ENCODE measurements around the gene PMEL.

DNA sequence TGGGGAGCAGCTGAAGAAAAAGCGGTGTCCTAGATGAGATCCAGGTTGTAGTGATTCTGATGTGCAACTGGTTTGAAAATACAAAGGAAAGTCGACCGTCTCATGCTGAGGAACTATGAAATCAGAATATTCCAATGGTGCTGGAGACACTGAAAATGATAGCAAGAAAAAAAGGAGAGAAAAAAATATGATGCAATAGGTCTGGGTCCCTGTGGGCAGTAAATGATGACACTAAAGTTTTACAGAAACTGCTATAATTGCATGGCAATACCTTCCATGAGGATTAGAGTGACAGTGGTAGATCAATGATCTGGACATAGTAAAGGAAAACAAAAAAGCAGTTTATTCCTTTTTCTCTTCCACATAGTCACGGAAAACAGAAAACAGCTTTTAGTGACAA, 40.5 kb downstream of the PMEL start:
- no peak for TF ChIP-seq ZNF696 (CRISPR knock-in tag; conservative IDR thresholded peaks at IDR 0.05)
- TF ChIP-seq, protein P1, sequence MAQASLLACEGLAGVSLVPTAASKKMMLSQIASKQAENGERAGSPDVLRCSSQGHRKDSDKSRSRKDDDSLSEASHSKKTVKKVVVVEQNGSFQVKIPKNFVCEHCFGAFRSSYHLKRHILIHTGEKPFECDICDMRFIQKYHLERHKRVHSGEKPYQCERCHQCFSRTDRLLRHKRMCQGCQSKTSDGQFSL (CRISPR knock-in tag; IDR thresholded peaks at IDR 0.05): no peak
- TF ChIP-seq, protein P1 (tag; IDR thresholded peaks at IDR 0.05): no peak
- no peak for TF ChIP-seq SMC3 (conservative IDR thresholded peaks at IDR 0.05; ENCODE audit: insufficient read depth, low read depth, low read length)
- TF ChIP-seq ZNF584 (CRISPR knock-in tag; IDR thresholded peaks at IDR 0.05; ENCODE audit: low read depth): no peak
- no peak for TF ChIP-seq FOSL1 (tag; conservative IDR thresholded peaks at IDR 0.05)
- TF ChIP-seq RFX5 (IDR thresholded peaks at IDR 0.05; ENCODE audit: low read depth, low read length): no peak
- no peak for TF ChIP-seq RAD21 (CRISPR knock-in tag; conservative IDR thresholded peaks at IDR 0.05 in 1 of 2, IDR thresholded peaks at IDR 0.05 in 1 of 2)
- TF ChIP-seq, protein P2, sequence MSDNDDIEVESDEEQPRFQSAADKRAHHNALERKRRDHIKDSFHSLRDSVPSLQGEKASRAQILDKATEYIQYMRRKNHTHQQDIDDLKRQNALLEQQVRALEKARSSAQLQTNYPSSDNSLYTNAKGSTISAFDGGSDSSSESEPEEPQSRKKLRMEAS (CRISPR knock-in tag; IDR thresholded peaks at IDR 0.05): no peak
- no peak for TF ChIP-seq HDGF (IDR thresholded peaks at IDR 0.05)
- TF ChIP-seq, protein P3, sequence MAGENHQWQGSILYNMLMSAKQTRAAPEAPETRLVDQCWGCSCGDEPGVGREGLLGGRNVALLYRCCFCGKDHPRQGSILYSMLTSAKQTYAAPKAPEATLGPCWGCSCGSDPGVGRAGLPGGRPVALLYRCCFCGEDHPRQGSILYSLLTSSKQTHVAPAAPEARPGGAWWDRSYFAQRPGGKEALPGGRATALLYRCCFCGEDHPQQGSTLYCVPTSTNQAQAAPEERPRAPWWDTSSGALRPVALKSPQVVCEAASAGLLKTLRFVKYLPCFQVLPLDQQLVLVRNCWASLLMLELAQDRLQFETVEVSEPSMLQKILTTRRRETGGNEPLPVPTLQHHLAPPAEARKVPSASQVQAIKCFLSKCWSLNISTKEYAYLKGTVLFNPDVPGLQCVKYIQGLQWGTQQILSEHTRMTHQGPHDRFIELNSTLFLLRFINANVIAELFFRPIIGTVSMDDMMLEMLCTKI (IDR thresholded peaks at IDR 0.05; ENCODE audit: partially characterized antibody): no peak
- no peak for TF ChIP-seq POLR2AphosphoS2 (IDR thresholded peaks at IDR 0.05; ENCODE audit: low read length)
